GM19463 (cell line): Measurements from ENCODE around the gene SCLY.
"Not testable (repeated sequence)": the region's sequence is repeated elsewhere in the genome, so short reads cannot be mapped to it uniquely, and the experiment has no call there.

Source experiments
- ATAC-seq: cut with Tn5 transposase; IDR thresholded peaks from one replicate; pipeline ENCODE4 v1.9.1; 2021; ENCODE audit warnings: mild to moderate bottlenecking, moderate library complexity; ENCODE audit not compliant: unreplicated experiment

The SCLY gene

DNA sequence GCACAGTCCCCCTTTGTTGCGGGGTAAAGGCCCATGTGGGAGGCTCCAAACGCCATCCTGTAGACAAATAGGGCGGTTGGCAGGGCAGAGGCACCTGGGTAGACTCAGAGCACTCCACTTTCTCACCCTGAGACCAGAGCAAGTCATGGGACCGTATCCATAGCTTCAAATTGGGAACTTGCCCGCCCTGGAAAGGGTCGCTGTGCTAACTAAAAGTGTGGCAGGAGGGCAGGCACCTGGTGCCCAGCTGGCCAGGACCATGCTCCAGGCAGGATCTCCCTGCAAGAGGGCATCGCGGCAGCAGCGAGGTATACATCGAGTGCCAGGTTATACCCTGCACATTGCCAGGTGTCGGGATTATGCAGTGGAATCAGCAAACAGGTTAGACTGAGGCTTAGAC lies 20.8 kb upstream of the SCLY start:
- ATAC-seq, result no peak

DNA sequence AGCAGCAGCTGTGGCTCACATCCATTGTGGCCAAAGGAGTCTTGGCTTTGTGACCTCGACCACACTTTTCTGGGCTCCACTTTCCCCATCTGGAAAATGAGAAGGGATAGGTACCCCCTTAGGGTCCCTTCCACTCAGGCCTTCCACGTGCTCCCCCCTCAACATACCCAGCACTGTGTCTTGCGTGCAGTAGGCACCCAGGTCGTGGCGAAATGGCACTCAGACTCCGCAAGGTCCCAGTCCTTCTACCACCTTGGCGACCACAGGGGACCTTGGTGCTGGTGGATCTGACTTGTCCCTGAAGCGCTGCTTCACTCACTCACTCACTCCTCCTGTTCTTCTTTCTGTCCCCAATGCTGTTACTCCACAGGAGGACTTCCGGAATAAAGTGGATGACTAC lies 19.9 kb upstream of the SCLY start:
- ATAC-seq, result no peak

- no peak for ATAC-seq
These were observed 18.7 kb upstream of the SCLY start for GRCh38 chr2:238042090-238042489.

DNA sequence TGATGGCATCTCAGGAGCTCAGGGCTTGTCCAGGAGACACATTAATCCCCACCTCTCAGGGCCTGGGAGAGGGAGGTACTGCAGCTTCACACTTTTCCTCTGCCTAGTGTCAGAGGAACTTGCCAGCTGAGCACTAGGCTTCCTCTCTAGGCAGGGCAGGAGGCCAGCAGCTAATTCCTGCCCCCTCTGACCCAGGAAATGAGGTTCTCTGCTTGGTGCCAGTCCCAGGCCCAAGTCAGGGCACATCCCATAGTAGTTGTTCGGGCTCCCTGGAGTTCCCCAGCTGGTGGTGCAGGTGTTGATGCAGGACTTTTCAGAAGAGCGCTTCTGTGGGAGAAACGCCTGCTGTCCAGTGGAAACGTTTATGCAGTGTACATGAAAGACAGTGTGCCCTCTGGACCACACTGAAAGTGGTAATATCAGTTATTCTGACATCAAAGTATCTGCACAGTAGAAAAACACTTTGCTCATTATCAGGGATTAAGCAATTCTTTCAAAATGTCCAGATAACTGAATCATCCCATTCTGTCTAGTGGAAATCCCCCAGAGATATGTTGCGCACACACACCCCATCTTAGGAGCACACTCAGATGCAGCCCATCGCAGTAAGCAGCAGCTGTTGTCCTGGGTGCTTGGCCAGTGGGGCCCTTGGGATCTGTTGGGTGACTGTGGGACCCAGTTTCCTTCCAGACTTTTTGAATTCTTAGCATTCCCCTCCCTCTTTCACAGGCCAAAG lies 17.8 kb upstream of the SCLY start:
- no peak for ATAC-seq

DNA sequence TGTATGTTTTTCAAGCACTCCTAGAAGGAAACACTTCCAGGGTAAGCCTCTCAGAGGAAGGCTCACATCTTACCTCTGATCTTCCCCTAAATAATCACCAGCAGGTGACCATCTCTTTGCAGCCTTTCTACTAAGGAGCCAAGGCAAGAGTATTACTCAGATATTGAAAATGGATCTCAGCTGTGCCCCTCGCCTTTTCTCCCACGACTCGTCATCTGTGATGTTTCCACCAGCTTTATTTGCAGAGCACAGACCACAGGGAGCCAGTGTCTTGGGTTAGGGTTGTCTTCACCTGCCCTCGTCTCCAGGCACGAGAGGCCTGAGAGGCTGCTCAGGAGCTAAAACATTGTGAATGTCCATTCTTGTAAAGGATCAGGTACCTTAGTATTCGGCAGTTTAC lies 16.9 kb upstream of the SCLY start:
- no peak for ATAC-seq

- ATAC-seq, result no peak
These were observed 15.2 kb upstream of the SCLY start for GRCh38 chr2:238045575-238045974.

- no peak for ATAC-seq
These were observed 14.0 kb upstream of the SCLY start for GRCh38 chr2:238046725-238047270.

DNA sequence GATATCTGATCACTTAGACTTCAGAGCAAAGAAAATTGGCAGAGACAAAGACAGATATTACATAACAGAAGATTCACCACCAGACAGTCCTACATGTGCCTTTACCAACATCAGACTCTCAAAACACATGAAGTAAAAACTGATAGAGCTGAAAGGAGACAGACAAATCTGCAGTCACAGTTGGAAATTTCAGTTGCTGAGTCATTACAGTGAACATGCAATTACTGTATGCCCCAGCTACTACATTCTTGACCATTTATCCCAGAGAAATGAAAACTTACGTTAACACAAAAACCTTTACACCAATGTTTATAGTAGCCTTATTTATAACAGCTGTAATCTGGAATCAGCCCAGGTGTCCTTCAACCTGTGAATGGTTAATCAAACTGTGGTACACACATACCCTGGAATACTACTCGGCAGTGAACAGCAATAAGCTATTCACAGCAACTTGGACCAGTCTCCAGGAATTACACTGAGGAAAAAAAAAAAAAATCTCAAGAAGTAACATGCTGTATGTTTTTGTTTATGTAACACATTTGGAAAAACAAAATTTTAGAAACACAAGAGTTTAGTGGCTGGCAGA lies 7.5 kb upstream of the SCLY start:
- no peak for ATAC-seq

DNA sequence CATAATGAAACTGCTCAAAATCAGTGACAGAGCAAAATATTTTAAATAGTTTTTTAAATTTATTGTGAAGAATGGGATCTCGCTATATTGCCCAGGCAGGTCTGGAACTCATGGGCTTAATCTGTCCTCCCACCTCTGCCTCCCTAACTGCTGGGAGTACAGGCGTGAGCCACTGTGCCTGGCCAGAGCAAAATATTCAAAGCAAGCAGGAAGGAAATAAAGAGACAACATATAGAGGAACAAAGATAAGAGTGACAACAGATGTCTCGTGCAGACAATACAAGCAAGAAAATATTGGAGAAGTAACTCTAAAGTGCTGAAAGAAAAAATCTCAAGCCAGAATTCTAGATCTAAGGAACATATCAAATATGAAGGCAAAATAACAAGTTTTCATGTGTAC lies 5.0 kb upstream of the SCLY start:
- no peak for ATAC-seq

GRCh38 chr2:238057696-238058575 lies 2.9 kb upstream of the SCLY start:
- ATAC-seq, result not testable (repeated sequence)

- ATAC-seq, result no peak
These were observed 1.3 kb upstream of the SCLY start for GRCh38 chr2:238059505-238059904.

DNA sequence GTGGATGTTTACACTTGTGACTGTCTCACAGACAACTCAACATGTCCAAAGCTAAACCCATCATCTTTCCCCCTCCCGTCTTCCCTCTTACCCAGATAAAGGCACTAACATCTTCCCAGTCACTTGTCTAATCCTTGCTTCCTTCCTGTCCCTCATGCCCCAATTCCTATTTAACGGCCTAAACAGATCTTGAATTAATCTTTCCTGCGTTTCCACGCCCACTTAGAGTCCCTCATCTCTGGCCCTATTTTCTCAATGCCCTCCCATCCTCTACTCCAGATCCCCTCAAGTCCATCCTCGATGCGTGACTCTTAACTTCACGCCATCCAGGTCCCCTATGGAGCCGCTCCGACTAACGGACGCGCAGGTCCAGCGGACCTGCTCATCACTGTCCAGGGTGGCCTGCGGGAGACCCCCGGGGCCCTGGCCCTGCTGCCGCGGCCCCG lies 682 bp upstream of the SCLY start:
- no peak for ATAC-seq

DNA sequence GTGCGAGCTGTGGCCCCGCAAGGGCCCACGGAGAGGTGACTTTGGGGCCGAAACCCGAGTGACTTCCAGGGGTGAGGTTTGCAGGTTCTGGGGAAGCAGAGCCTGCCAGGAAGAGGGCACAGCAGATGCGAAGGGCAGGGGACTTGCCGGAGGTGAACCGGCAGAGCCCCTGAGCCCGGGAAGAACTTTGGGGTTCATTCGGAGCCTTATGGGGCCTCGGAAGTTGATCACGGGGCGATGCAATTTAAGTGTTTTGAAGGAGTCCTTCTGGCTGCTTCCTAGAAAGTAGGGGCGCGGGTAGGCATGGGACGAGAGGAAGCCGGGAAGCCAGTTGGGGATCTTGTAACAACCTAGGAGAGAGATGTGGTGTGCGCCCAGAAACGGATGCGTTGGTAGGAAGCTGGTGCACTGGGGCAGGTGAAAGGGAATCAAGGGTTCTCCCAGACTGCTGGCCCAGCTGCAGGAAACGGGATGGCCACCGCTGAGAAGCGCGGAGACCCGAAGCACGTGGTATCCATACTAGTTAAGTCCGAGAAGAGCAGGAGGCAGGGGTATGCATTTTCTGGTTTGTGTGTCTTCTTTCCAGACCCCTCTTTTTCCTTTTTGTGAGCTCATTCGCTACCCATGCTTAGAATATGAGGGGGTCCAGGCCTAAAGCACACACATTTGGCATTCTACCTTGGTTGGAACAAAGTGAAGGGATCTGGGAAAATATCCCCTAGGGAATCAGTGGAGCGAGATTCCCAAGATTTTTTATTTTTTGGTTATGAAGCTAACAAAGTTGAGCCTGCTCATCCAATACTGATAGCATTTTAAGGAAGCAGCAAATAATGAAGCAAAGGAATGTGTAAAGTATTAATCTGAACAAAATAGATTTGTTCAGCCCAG lies 758 bp downstream of the SCLY start:
- peak; percentile 11 for ATAC-seq

DNA sequence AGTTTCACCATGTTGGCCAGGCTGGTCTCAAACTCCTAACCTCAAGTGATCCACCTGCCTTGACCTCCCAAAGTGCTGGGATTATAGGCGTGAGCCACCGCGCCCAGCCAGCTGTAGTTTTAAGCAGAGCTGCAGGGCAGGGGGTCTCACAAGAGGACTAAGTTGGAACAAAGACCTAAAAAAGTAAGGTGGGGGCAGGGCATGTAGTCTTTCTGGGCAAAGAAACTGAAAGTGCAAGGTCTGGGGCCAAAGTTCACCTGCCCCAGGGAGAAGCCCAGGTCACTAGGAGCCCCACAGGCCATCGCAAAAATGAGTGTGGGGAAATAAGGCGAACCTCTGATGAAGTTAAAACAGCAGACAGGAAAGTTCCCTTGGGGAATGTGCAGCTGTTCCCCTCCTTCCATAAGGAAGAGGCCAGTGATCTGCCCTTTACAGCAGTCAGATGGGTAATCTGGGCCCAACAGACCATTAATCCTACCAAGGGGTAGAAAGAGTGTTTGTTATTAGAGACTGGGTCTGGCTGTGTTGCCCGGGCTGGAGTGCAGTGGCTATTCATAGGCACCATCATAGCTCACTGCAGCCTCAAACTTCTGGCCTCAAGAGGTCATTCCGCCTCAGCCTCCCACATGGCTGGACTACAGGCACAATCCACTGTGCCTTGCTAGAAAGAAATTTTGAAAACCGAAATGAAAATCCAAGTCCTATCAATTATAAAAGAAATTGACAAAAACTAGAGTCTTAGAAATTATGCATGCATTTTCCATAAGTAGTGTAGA lies 2.8 kb downstream of the SCLY start:
- ATAC-seq, result no peak

- ATAC-seq, result no peak
These were observed 3.6 kb downstream of the SCLY start for GRCh38 chr2:238064376-238064775.

DNA sequence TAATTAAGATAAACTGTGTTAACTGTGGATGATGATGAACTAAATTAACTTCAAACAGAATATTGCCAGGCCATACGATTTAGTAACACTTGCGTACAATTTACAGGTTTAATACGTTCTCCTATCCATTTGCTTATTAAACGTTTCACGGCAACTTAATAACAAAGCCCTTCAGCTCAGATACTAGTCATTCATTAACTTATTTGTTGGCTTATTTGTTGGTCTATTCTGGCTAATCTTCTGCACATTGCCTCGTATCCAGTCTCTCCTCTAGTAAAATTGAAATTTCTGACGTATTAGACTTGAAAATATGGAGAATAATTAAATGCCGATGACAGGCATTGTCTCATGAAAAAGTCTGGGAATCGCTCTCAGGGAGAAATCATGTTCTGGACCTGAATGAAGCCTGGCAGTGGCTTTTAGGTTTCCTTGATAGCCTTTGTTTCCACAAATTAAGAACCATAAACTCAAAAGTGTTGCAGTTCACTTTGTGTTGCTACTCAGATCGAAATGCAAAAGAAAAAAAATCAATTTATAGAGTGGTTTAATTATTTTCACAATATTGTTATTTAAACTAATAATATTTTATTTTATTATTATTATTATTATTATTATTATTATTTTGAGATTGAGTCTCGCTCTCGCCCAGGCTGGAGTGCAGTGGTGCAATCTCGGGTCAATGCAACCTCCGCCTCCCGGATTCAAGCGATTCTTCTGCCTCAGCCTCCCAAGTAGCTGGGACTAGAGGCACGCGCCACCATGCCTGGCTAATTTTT lies 4.5 kb downstream of the SCLY start:
- ATAC-seq, result no peak

GRCh38 chr2:238066218-238066617 lies 5.4 kb downstream of the SCLY start:
- no peak for ATAC-seq

- ATAC-seq, result not testable (repeated sequence)
These were observed 5.9 kb downstream of the SCLY start for GRCh38 chr2:238066718-238067117.

GRCh38 chr2:238067939-238068338 lies 7.1 kb downstream of the SCLY start:
- no peak for ATAC-seq
